HG03575 (cell line): ENCODE measurements around the gene USP34.
"Not testable (repeated sequence)": the region's sequence is repeated elsewhere in the genome, so short reads cannot be mapped to it uniquely, and the experiment has no call there.

Experiments used
- ATAC-seq: cut with Tn5 transposase; IDR thresholded peaks from one replicate; pipeline ENCODE4 v1.9.1; 2021; ENCODE audit not compliant: unreplicated experiment, insufficient number of reproducible peaks, low FRiP score; ENCODE audit errors: extremely low read depth

USP34 gene

DNA sequence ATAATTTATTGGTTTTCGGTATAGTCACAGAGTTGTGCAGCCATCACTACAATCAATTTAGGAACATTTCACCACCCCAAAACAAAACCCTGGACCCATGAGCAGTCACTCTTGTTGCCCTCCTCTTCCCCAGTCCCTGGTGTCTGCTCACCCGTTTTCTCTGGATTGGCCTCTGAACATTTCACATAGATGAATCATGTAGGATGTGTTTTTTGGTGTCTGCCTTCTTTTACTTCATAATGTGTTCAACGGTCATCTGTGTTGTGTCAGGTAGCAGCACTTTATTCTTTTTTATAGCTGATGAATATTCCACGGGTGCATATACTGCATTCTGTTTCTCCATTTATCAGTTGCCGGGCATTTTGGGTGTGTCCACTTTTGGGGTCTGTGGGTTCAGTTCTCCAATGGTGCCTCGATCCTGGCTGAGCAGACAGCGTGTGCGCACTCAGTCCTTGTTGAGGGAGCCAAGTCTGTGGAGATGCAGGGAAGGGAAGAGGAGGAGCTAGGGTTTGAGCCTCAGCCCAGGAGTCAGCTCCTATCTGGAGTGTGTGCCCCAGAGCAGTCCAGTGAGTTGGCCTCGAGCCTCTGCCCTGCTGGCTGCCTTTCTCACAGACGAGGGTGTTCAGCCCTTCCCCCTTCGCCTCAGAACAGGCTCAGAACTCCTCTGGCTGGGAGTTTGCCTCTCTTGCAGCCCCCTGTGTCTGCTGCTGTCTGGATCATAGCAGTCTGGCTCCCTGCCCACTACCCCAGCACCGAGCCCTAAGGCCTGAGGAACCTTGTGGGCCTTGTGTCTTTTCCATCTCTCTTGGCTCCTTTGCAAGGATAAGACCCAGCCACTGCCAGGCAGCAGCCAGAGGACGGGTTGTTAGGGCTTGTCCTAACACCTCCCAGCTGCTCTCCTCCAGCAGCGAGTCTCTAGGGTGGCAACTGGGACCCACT is 290.9 kb downstream of the USP34 start:
- no peak for ATAC-seq

GRCh38 chr2:61178603-61179545 is 292.0 kb downstream of the USP34 start:
- no peak for ATAC-seq

GRCh38 chr2:61177727-61178549 is 292.9 kb downstream of the USP34 start:
- ATAC-seq, result no peak

DNA sequence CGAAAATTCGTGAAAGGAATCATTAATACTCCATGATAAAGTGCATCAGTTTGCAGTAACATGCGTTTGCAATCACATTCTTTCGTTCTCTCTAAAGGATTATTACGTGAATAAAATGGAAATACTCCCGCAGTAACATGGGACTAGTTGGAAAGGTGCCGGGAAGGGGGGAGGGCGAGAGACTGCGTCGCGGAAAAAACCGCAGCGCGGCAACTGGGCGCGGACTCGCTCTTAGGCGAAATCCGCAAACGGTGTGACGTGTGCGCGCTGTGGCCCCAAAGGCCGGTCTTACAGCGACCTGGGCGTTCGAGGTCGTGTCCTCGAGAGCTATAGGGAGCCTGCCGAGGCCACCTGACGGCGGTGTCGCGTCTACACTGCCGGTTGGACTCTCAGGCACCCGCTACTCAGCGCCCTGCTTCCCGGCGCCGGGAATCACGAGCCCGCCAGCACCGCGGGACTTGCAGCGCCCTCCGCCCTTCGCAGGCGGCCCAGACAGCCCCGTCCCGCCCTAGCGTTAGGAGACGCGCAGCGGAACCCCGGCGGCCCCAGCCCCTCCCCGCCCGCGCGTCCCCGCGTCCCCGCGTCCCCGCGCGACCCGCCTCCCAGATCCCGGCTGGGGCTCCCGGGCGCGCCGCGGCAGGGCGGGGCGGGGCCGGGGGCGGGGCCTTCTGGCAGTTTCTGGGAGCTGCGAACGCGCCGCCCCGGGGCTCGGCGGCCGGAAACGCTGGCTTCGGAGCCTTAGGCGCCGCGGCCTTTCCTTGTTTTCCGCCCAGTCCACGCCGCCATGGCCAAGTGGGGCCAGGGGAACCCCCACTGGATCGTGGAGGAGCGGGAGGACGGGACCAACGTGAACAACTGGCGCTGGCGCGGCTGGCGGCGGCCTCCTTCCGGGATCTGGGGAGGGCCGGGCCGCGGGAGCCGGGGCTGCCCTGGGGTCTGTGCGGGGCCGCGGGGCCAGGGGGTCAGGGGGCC is 293.8 kb downstream of the USP34 start:
- no peak for ATAC-seq

GRCh38 chr2:61175036-61175435 is 295.9 kb downstream of the USP34 start:
- ATAC-seq, result no peak

- no peak for ATAC-seq
These were observed 297.8 kb downstream of the USP34 start for GRCh38 chr2:61173116-61173515.

- ATAC-seq, result no peak
These were observed 298.2 kb downstream of the USP34 start for GRCh38 chr2:61172671-61173070.

GRCh38 chr2:61167579-61167978 is 303.3 kb downstream of the USP34 start:
- no peak for ATAC-seq

DNA sequence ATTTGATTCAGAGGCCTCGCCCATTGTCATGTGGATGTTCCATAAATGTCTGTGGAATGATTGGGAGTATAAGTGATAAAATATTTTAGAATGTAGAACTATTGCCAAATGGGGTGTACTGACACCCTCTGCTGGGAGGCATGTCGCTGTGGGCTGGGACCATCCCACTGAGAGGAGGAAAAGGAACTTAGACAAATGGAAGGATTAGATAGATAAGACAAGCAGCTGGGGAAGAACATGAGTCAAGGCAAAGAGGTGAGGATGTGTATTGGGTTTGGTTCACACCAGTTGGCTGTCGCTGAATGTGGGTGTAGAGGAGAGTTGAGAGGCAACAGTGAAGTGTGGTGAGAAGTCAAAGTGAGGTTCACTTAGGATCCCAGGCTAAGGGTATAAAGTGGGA is 304.9 kb downstream of the USP34 start:
- ATAC-seq, result no peak

DNA sequence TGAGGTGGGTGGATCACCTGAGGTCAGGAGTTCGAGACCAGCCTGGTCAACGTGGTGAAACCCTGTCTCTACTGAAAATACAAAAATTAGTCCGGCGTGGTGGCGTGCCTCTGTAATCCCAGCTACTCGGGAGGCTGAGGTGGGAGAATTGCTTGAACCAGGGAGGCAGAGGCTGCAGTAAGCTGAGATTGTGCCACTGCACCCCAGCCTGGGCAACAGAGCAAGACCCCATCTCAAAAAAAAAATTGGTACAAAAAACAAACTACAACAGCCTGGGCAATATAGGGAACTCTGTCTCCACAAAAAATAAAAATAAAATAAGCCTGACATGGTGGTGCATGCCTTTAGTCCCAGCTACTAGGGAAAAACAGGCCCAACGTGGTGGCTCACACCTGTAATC is 305.8 kb downstream of the USP34 start:
- ATAC-seq, result not testable (repeated sequence)

- ATAC-seq, result no peak
These were observed 308.2 kb downstream of the USP34 start for GRCh38 chr2:61162721-61163120.

GRCh38 chr2:61161888-61162287 is 309.0 kb downstream of the USP34 start, which contains the start of gene C2orf74:
TSS of gene C2orf74 (plus strand) at chr2:61162188. CDS start at chr2:61162515, 327 bp downstream.
- ATAC-seq, result no peak

- ATAC-seq, result no peak
These were observed 312.4 kb downstream of the USP34 start for GRCh38 chr2:61158356-61158955.

DNA sequence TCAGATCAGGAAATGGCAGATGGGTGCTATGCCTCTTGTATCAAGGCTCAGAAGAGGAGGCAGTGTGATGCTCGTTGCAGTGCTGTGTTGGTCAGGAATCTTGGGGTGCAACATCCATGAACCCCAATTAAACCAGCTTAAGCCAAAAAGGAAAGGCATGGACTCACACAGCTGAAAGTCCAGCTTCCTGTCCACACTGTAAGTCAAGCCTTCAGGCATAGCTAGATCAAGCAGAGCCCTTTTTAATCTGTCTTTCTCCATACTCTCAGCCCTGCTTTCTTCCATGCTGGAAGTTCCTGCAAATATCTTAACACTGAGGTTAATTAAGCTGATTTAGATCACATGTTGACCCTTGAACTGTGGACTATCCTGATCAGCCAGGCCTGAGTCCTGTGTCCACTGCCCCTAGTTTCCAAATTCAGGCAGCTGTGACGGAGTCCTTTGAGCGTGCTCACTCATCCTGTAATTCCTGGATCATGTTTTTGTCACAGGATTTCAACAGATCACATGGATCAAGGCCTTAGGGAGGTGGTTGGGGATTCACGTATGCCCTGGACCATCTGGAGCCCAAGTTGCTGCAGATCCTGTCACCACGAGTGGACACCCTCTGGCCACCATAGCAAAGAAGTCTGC is 313.4 kb downstream of the USP34 start:
- ATAC-seq, result no peak

- ATAC-seq, result no peak
These were observed 319.5 kb downstream of the USP34 start for GRCh38 chr2:61151436-61151835.

GRCh38 chr2:61149074-61149473 is 321.8 kb downstream of the USP34 start:
- no peak for ATAC-seq

- ATAC-seq, result not testable (repeated sequence)
These were observed 322.8 kb downstream of the USP34 start for GRCh38 chr2:61148091-61148490.
